ENCODE results near the gene CHID1. TPM values are rescaled to one million over a fixed set of nuclear protein-coding genes. Genes with fewer than 3 reads are reported as not detected.

The CHID1 gene
- total and polyA plus RNA-seq, 2 donors (not counting 1 experiment from before 2014, with no cell fraction given) = 31.0 to 68.1 TPM

- intact Hi-C loops (cut with micrococcal nuclease) = no loop called here
- WGBS (ENCODE audit: insufficient coverage) = 96% methylated on average over 11 of the region's 13 CpGs
Measured at GRCh38 chr11:893008-893654, 17.5 kb downstream of the CHID1 start.

More at GRCh38 chr11:893008-893654, 17.5 kb downstream of the CHID1 start:
- no peaks in the 10 kb centered on the region for H3K4me1 ChIP-seq (ENCODE audit: control insufficient read depth in 2 of 2, insufficient read depth in 2 of 2, low read length in 2 of 2)
- H3K27me3 ChIP-seq (replicated peaks in 1 of 4; ENCODE audit: control extremely low read depth in 1 of 4, control insufficient read depth in 3 of 4, insufficient read depth in 4 of 4, low read length in 3 of 4) = no peaks in the 10 kb centered on the region
- H3K4me2 ChIP-seq (replicated peaks; ENCODE audit: low read depth, low read length, poor library complexity, severe bottlenecking) = no peak overlapping the region
- H3K9me3 ChIP-seq (ENCODE audit: control extremely low read depth in 1 of 3, control insufficient read depth in 2 of 3, insufficient read depth in 1 of 3, low read length in 2 of 3) = no peaks in the 10 kb centered on the region
- Mint-ChIP-seq H3K9me3 (ENCODE audit: insufficient read depth) (no peaks in the 10 kb centered on the region), H3K27ac (no peak overlapping the region), H3K27me3 (no peaks in the 10 kb centered on the region), H3K4me3 (no peak overlapping the region), H3K4me1 (no peaks in the 10 kb centered on the region)
- H3K79me2 ChIP-seq (ENCODE audit: control insufficient read depth, insufficient read depth, low read length) = peaks cover 2% of the 10 kb centered on the region
- H2AFZ ChIP-seq (ENCODE audit: insufficient read depth, low read depth, low read length, poor library complexity, severe bottlenecking) = no peak overlapping the region
- POLR2A ChIA-PET = no interaction called here
- no peak overlapping the region for H3K4me3 ChIP-seq (ENCODE audit: control extremely low read depth in 1 of 5, extremely low read depth in 1 of 5, insufficient read depth in 1 of 5, low read depth in 2 of 5, low read length in 4 of 5)
- CTCF ChIA-PET = no interaction called here
- H3K36me3 ChIP-seq (replicated peaks in 1 of 2; ENCODE audit: control extremely low read depth in 1 of 2, control insufficient read depth in 1 of 2, extremely low read depth in 1 of 2, insufficient read depth in 2 of 2, low read length in 1 of 2) = peaks cover 0 to 7% of the 10 kb centered on the region in 2 experiments
- DNase-seq (no peak), ATAC-seq (ENCODE audit: low read depth) (no peak)
- no peak overlapping the region for H3K9ac ChIP-seq (ENCODE audit: low read length)
- H3K27ac ChIP-seq (ENCODE audit: low read length in 2 of 2) = no peak overlapping the region
- TF ChIP-seq EZH2 (IDR thresholded peaks at IDR 0.05; ENCODE audit: borderline replicate concordance, insufficient read depth, low read depth, low read length, poor library complexity, severe bottlenecking) (no peak), CTCF (IDR thresholded peaks at IDR 0.05) (no peak)
- no peaks in the 10 kb centered on the region for H4K20me1 ChIP-seq (ENCODE audit: control insufficient read depth, insufficient read depth, low read length, poor library complexity, severe bottlenecking)
